ENCODE data around the gene PLA2G4D.

PLA2G4D gene

GRCh38 chr15:42020713-42021273 lies 73.6 kb downstream of the PLA2G4D start, which contains the start of gene PLA2G4E:
Gene PLA2G4E (minus strand): TSS chr15:42021042. CDS start chr15:42021030, 12 bp downstream.
- H3K27ac ChIP-seq (ENCODE audit: low read depth, low read length), result no peak within 1 kb of the TSS
- H3K9me2 ChIP-seq (replicated peaks; ENCODE audit: insufficient read depth, low read length), result no peaks in the 10 kb centered on the region
- H2AFZ ChIP-seq (ENCODE audit: low read depth, low read length, severe bottlenecking), result no peak within 1 kb of the TSS
- no peak within 1 kb of the TSS for H3K4me3 ChIP-seq (ENCODE audit: insufficient read depth, low read length, poor library complexity, severe bottlenecking)
- no peaks in the 10 kb centered on the region for H3F3A ChIP-seq (ENCODE audit: insufficient read depth)
- no peaks in the 10 kb centered on the region for H3K9me3 ChIP-seq (ENCODE audit: insufficient read depth, low read length)
- TF ChIP-seq CTCF (IDR thresholded peaks at IDR 0.05; ENCODE audit: insufficient read depth, low read length, poor library complexity, severe bottlenecking), result no peak
- TF ChIP-seq EZH2phosphoT487 (conservative IDR thresholded peaks at IDR 0.05; ENCODE audit: low read length), result no peak
- no peak within 1 kb of the TSS for H3K9ac ChIP-seq (ENCODE audit: low read length)
- no peak within 1 kb of the TSS for H3K4me2 ChIP-seq (ENCODE audit: low read depth, low read length, poor library complexity, severe bottlenecking)
- no peaks in the 10 kb centered on the region for H3K27me3 ChIP-seq (ENCODE audit: low read length)
- no peaks in the 10 kb centered on the region for H3K36me3 ChIP-seq (ENCODE audit: low read length)
- no peaks in the 10 kb centered on the region for H4K20me1 ChIP-seq (ENCODE audit: low read depth, low read length)
- H3K79me2 ChIP-seq (ENCODE audit: insufficient read depth, low read length), result no peaks in the 10 kb centered on the region

- H3K9me2 ChIP-seq (replicated peaks; ENCODE audit: insufficient read depth, low read length), result no peaks in the 10 kb centered on the region
- TF ChIP-seq CTCF (IDR thresholded peaks at IDR 0.05; ENCODE audit: insufficient read depth, low read length, poor library complexity, severe bottlenecking), result no peak
- H2AFZ ChIP-seq (ENCODE audit: low read depth, low read length, severe bottlenecking), result no peak overlapping the region
- no peak overlapping the region for H3K9ac ChIP-seq (ENCODE audit: low read length)
- H3K79me2 ChIP-seq (ENCODE audit: insufficient read depth, low read length), result no peaks in the 10 kb centered on the region
- no peaks in the 10 kb centered on the region for H4K20me1 ChIP-seq (ENCODE audit: low read depth, low read length)
- no peak overlapping the region for H3K27ac ChIP-seq (ENCODE audit: low read depth, low read length)
- no peaks in the 10 kb centered on the region for H3K36me3 ChIP-seq (ENCODE audit: low read length)
- H3F3A ChIP-seq (ENCODE audit: insufficient read depth), result no peaks in the 10 kb centered on the region
- no peak overlapping the region for H3K4me3 ChIP-seq (ENCODE audit: insufficient read depth, low read length, poor library complexity, severe bottlenecking)
- no peaks in the 10 kb centered on the region for H3K27me3 ChIP-seq (ENCODE audit: low read length)
- H3K4me2 ChIP-seq (ENCODE audit: low read depth, low read length, poor library complexity, severe bottlenecking), result no peak overlapping the region
- H3K9me3 ChIP-seq (ENCODE audit: insufficient read depth, low read length), result no peaks in the 10 kb centered on the region
Measured at GRCh38 chr15:42018306-42019224, 75.8 kb downstream of the PLA2G4D start.
